Activated CD4-positive, alpha-beta T cell treated with anti-CD3 and anti-CD28 coated beads, Interleukin-2, amount 50 U/mL, for 24 hours (primary cell): Measurements from ENCODE around the gene CDC42EP3.

ENCODE experiments used
- DNase-seq, 2 donors: peaks; one replicate each; pipeline ENCODE4 v3.0.0-alpha.2; 2020; ENCODE audit warnings: low read depth in 1 of 2, low spot score in 1 of 2

Gene CDC42EP3, protein sequence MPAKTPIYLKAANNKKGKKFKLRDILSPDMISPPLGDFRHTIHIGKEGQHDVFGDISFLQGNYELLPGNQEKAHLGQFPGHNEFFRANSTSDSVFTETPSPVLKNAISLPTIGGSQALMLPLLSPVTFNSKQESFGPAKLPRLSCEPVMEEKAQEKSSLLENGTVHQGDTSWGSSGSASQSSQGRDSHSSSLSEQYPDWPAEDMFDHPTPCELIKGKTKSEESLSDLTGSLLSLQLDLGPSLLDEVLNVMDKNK

DNA sequence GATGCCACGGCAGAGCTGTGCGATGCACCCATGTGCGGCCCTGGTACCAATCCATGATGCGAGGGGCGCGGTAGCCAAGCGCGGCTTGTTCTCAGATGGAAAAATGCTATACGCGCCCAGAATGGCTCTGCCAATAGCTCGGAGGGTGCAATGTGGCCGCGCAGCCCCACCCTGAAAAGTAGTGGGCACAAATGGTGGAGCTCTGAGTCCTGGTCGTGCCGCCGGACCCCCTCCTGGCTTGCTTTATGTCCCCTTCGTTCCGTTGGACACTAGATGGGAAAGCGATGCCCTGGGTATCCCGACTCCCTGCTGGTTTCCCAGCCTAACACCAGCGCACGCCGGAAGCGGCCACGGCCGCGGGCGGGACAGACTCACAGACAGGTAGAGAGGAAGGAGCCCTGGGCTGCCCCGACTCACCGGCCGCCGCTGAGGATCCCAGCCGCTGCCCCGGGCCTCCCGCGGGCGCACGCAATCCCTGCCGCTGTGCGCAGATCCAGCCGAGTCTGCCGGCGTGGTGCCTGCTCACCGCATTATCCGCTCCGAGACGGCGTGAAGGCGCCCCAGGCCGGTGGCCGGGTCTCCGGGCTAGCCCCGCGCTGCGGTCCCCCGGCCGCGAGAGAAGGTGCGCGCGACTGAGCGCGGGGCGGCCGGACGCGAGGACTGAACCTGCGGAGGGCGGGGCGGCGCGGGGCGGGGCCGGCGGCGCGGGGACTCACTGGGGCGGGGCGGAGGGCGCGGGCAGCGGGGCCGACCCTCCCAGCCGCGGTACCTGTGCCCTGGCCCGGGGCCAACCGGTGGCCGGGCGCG lies at the start of gene CDC42EP3:
CDC42EP3 (minus strand) TSS at position 634 of the 807 bp plus-strand sequence. CDS start 25,055 bp downstream, outside the sequence.
- DNase-seq = peak; percentile 39 to 46

DNA sequence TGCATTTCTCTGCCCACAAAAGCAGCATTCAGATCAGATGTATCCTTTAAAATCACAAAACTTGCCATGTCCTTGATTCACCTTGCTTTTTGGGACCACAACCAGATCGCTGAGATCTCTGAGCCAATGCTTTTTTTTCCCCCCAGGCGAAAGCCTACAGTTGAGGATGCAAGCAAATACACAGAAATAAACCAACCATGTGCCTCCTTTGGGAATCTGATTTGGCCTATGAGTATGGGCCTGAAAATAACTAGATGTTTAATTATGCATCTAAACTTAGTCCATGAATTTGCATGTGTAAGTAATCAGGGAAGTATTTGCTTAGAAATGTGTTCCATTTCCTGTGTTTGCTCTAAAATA lies 49.7 kb upstream of the CDC42EP3 start:
- no peak for DNase-seq

DNA sequence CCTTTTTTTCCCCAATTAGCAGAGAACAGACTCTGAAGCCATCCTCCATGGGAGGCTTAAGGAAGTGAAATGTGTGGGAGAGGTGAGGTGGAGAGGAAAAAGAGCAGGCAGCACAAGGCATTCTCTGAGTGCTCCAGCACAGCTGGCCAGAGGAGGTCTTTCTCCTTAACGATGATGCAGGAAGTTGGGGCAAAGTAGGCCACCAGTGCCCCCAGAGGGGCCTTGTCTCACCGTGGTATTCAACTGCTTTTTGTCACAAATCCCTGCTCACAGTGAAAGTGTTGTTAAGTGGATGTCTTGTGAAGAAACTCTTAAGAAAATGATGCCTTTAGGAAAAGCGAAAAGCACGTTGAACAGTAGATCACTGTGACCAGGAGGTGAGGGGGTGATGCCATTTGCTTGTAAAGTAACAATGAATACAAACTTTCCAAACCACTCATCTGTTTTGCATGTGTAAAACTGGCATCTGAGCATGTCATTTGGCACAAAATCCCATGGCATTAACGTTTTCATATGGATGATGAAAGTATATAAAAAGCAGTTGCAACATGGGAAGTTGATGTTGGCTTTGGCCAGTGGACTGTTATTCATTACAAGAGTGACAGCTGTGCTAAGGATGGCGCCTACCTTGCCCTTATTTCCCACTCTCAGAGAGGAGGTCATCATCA lies 49.2 kb upstream of the CDC42EP3 start:
- no peak for DNase-seq

DNA sequence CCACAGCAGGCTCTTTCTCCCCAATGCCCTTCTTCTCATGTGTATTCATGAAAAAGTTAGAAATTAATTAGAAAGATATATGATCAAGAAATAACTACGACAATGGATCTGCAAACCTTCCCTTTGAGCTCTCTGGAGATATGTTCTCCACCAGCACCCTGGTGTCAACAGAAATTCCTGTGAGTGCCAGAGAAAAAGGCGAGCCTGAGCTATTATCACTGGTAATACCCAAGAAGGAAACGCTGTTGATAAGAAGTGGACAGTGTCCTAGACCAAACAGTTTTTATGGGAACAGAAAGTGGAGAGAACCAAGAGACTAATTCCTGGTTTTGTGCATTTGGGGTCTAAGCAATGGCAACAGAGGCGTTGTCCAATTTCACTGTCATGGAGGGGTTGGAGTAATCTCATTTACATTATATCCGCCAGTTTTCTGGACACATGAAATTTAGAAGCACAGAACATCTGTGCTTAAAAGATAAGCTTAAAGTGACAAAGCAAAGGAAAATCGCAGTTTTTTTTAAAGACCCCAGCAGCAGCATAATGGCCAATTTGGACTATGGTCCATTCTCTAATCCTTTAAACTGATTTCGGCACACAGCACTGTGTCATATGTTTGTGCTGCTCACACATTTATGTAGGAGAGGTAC lies 47.2 kb upstream of the CDC42EP3 start:
- DNase-seq = no peak

DNA sequence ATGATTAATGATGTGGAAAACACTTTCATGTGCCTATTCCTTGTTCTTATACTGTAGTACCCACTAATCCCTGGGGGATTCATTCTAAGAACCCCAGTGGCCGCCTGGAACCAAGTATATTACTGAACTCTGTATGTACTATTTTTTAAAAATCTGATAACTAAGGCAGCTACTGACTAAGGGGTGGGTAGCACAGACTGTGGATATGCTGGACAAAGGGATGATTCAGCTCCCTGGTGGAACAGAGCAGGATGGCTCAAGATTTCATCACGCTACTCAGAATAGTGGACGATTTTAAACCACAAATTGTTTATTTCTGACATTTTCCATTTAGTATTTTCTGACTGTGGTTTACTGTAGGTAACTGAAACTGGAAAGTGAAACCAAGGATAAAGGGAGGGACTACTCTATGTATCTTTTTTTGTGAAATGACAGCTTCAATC lies 41.8 kb upstream of the CDC42EP3 start:
- DNase-seq = no peak

DNA sequence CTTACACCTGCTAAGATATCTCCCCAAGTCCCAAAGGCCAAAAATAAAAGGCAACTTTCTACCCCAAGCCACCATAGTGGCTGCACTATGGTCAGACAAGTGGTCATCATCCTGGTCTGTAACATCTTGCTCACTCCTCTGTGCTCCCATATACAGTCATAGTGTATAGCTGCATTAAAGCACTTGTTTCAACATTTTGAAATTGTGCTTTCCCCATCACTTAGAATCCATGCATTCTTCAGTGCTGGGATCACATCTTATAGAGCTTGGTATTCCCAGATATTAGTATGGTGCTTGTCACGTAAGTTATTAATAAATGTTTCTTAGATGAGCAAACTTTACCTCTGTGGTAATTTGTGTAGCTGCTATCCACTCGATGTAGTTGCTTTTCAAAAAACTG lies 40.4 kb upstream of the CDC42EP3 start:
- DNase-seq = no peak

DNA sequence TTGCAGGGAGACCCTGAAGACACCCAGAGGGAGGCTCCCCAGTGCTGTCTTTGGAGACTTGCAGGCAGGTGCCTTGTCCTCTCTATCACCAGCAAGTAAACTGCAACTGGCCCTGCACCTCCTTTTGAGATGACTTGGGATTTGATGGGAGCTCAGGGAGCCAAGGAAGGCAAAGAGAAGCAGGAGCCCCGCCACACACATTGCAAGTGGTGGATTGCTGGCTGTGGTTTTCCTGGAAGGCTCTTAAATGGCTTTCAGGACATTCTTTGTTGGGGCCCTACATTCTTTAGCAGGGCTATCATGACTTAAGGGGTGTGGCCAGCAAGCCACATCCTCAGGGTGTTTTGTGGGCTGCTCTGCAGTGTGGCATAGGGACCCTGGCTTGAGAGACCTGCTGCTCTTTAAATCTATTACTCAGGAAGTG lies 39.9 kb upstream of the CDC42EP3 start:
- no peak for DNase-seq

DNA sequence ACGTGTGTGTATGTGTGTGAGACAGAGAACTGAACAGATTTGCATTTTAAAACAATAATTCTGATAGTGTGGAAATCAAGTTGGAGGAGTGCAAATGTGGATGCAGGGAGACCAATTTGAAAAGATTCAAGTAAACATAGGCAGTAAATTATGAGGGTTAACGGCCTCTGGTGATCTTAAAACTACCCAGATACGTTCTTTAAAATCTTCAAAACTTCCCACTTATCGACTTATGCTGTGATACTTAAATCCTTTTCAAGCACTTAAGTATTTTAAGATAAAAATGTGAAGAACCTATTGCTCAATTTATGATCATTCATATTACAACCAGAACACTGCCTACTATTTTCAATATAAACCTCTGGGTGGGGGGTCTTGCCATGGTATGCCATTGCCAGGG lies 37.7 kb upstream of the CDC42EP3 start:
- DNase-seq = no peak

DNA sequence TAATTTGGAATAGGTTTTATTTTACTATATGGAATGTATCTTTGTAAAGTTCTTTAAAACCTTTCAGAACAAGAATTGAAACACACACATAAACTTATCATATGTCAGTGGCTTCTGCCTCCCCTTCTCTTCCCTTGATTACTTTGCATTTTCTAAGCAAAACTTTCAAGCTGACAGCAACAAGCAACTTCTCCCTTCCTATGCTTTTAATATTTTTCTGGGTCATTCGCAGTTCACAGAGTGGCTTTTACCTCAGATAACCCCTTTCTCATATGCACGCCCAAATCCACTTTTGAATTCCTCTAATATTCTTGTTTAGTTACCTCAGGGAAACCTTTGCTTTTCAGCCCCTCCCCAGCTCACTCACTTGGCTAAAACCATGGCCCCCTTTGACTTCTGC lies 36.7 kb upstream of the CDC42EP3 start:
- DNase-seq = no peak

DNA sequence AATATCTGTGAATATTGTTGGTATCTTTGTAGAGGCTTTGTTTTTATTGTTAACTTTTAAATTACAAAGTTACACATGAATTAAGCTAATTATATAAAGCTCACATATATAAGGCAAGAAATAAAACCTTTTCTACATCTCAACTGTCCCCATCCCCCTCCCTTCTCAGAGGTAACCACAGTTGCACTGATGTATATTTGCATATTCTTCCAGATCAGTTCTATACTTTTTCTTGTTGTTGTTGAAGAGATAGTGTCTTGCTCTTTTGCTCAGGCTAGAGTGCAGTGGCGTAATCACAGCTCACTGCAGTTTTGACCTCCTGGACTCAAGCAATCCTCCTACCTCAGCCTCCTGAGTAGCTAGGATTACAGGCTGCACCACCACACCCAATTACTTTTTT lies 36.0 kb upstream of the CDC42EP3 start:
- no peak for DNase-seq

DNA sequence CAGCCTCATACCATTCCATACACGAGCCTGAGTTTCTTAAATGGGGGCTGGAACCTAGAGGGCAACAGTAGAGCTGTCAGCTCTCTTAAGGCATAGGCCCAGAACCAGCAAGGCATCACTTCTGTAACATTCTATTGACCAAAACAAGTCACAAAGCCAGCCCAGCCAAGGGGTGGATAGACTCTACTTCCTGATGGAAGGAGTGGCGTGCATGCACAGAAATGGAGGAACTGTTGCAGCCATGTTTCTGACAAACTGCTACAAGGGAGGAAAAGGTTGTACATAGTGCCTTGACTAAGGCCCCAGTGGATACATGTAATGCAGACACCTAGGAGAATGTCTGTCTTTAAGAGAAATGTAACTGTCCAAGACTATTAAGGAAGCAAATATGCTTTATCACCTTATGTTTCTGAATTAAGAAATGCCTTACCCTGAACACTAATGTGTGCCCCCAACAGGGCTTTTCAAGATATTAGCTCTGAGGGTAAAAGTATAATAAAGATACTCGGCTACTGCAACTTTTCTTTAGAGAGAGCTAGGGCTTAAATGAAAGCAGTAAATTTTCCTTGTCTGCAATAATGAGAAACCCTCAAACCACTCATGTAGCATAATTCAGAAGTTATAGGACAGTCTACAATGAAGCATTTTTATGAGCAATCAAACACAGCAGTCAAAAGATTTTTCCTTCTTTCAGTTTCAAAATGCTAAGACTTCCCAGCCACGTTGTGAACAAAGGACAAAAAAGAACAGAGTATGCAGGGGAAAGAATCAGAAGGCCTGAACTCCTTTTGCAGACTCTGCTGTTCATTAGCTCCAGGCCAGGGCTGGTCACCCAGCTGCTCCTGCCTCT lies 35.1 kb upstream of the CDC42EP3 start:
- DNase-seq = no peak

DNA sequence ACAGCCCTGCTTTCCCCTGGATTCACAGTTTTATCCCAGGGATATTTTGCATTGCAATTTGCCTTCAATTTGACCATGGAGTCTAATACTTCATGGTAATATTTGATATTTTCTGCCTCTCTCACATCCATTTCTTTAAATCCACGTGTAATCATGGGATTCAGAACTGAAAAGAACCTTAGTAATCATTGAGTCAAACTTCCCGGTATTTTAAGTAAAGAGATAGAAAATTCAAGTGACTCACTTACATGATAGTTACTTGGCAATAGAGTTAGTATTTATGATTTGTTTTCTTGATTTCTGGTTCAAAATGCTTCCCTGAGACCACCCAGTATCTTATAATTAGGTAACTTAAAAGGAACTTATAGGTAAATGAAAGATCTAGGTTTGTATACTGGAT lies 33.7 kb upstream of the CDC42EP3 start:
- DNase-seq = no peak

DNA sequence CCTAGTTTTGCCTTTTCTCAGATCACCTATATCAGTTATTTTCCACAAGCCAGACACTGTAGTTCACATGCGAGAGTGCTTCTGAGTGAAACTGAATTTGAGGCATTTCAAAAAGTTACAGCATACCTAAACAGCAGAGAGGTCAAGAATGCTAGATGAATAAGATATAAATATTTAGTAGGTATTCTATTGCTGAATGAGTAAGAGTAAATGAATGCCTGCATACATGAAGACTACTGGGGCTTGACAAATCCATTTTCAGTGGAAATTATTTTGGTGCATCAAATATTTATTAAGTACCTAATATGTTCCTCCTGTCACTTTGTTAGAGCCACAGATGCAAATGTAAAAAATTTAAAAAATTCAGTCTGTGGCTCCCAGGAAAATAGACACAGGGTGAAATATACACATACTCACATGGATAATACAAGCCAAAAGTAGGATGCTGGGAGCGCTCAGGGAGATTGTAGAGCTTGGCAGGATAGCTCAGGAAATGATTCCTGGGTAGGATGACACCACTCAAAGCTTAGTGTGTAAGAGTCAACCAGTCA lies 27.6 kb upstream of the CDC42EP3 start:
- DNase-seq = no peak

DNA sequence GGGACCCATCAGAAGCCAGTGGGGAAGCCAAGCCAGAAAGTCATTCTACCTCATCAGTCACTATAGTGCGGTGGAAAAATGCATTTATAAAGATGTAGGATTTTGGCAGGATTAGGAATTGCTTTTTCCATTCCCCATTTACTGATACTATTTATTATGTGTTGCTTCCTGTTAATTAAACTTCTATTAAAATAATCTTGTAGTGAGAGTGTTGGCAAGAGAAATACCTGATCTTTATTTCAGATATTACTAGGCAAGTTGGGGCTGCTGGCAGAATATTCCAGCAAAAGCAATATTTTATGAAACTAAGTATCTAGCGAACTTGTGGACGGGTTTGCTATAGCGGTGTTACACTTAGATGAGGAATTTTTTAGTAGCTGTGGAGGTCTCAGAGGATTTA lies 23.9 kb upstream of the CDC42EP3 start:
- no peak for DNase-seq

DNA sequence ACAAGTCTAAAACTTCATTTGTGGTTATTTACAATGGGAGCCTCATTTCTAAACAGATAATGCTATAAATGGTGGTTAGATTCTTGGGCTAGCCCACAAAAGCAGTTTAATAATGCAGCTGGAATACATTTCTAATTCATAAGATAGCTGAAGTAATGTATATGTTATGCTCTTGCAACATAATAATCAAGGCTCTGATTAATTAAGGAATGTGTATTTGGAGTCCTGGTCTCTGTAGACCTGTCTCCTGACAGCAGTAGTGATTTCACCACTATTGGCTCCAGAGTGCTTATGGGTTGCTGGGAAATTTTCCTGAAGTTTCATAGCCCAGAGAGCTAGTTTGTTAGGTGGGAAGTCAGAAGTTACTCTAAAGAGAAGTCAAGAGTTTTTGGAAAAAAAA lies 21.3 kb upstream of the CDC42EP3 start:
- DNase-seq = no peak

DNA sequence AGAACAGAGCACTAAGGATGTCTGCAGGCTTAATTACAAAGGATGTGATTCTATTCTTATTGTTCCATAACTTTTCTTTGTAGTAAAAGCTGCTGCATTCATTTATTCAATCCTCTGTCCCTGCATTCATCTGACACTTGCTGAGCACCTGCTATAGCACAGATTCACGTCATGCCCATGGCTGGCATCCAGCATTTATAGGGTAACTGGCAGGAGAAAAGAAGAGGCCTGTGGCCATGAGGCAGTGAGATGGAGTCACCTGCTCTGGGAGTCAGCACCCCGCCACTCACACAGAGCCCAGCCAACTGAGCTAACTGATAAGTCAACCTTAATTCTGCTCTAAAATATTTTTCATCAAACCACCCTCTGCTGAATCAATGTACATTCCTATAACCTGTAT lies 18.3 kb upstream of the CDC42EP3 start:
- DNase-seq = no peak

DNA sequence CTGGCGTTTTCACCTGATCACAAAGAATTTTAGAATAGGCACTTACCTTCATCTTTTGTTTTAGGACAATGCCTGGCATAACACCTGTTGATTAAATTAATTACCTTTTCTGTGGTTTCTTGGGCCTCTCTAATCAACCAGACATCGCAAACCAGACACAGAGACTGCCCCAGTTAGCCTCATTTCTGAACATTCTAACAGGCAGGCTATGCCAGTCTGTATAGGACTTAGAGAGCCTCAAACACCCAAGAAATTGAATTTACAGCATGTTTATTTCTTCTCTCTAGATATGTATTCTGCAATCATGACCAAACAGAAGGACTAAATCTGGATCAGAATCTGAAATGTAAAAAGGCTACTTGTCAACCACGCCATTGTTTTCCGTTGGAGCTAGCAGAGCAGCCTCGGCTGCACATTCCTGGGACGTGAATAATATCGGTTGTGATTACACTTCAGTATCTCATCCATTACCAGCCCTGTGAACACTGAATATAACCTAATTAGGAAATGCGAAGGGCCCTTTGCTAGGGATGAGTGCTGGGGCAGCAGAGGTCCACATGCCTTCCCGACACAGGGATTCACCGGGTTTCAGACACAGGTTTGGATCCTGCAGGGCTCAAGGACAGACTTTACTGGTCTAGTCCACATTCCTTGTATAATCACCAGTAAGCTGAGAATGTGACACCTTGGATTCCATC lies 17.5 kb upstream of the CDC42EP3 start:
- no peak for DNase-seq

DNA sequence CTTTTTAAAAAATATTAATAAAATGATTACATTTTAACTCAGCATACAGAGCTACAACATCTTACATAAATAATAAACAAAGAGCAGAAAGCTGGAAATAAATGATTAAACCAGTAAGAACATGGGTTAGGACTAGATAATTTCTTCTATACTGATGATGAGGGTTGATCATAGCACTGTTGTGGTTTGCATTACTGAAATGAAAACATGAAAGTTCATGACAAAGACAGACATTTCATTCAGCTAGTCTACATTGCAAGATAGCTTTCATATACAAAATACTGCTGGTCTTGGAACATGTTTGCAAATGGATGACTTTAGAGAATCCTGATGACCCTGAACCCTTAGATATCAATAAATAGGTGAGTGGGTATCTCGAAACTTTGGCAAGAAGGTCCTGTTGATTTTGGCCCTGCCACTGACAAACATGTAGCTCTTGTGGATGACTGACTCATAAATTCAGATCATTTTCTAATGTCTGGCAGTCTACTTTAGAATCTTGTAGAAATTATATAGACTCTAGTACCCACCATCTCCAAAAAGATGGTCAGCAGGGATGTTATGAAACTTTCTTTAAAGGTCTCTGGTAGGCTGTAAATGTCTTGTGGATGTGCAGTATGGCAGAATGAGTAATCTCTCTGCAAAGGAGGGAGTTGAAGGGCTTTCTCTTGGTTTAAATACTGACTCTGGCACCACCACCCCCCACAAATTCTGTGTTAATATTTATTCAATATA lies 15.5 kb upstream of the CDC42EP3 start:
- no peak for DNase-seq

DNA sequence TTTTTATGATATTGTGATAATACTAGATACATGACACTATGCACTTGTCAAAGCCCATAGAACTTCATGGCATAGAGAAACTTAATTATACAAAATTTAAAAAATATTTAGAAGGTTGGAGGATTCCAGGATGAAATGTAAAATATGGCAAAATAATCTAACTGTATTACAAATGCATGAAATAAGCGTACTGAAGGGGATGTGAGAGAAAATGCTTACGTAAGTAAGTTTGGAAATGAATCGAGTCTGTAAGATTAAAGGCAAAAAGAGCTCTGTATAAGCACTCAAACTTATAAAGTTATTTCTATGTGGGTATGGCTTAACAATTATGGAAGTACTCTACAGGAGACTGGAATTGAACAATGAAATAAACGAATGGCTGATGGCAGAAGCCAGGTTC lies 13.4 kb upstream of the CDC42EP3 start:
- no peak for DNase-seq
